NCI-H226 (cell line): ENCODE results near the gene PRMT7.

ENCODE experiments used
- DNase-seq: peaks from one replicate; pipeline ENCODE4 v3.0.0-alpha.2; 2015

The PRMT7 gene

DNA sequence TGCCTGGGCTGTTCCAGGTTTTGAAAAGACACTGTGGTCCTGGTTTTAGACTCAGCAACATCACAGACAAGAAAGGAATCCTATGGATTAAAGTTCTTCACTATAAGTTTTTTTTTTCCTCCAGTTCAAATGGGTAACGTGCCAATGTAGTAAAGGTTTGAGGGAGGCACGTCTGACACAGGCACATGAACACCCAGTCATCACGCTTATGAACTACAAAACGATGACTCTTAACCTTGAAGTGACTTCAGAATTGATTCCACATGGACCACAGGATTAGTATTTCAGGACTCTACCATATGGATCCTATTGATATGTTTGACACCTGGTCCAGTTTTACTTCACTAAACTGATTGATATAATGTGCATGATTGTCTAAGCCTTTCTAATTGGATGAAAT, 2.3 kb downstream of the PRMT7 start:
- no peak for DNase-seq

DNA sequence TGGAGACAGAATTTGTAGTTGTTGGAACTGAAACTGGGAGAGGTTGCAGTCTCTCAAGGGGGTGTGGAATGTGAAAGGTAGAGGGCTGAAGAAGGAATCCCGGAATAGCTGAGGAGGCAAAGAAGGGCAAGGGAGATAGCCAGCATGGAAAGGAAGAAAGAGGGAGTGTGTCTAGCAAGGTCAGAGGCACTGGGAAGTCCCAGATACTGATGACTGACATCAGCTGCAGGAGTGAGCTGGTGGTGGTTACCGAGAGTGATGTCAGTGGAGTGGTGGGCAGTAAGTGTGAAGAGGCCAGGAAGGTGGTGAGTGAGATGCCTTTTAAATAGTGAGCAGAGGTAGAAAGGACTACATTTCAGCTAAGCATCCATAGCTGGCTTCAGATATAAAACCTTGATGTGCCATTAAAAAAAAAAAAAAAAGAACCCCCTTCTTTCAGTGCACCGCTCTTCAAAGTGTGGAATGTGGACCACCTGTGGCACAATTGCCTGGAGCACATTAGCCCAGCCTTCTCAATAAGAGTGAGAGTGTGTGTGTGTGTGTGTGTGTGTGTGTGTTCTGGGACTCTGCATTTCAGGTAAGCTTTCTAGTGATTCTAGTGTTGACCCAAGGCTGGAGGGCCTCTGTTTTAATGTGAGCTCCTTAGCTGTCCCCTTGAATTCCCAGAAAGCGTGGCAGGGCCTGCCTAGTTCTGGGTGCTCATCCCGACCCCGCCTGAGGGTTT, 8.5 kb downstream of the PRMT7 start:
- no peak for DNase-seq

DNA sequence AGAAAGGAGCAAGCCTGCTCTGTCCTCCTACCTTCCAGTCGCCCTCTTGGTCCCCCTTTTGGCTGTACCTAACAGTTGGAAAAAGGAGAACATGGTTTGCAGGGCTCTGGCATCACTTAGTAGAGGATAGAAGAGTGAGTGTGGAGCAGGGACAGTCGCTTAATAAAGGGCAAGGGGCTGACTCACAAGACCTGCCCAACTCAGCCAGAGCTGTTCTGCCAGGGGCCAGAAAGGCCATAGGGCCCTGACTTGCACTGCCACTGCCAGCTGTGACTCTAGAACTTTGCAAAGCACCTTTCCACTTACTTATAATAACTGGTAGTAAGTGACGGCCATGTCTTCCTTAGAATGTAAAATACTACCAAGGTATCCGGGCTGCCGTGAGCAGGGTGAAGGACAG, 13.5 kb downstream of the PRMT7 start:
- no peak for DNase-seq

DNA sequence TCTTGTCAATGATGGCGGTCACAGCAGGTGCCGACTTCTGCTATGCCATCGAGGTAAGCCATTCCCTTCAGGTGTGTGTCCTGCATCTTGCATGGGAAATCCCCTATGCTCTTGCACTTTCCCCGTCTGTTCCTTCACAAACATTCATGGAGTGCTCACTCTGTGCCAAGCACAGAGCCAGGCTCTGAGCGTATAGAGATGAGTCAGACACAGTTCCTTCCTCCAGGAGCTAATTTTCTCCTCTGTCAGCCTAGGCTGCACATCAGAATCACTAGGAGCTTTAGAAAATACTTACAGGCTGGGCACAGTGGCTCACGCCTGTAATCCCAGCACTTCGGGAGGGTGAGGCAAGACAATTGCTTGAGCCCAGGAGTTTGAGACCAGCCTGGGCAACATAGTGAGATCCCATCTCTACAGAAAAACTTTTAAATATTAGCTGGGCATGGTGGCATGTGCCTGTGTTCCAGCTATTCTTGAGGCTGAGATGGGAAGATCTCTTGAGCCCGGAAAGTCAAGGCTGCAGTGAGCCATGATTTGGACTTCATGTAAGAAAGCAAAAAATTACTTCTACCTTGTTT, 14.1 kb downstream of the PRMT7 start:
- DNase-seq: no peak

DNA sequence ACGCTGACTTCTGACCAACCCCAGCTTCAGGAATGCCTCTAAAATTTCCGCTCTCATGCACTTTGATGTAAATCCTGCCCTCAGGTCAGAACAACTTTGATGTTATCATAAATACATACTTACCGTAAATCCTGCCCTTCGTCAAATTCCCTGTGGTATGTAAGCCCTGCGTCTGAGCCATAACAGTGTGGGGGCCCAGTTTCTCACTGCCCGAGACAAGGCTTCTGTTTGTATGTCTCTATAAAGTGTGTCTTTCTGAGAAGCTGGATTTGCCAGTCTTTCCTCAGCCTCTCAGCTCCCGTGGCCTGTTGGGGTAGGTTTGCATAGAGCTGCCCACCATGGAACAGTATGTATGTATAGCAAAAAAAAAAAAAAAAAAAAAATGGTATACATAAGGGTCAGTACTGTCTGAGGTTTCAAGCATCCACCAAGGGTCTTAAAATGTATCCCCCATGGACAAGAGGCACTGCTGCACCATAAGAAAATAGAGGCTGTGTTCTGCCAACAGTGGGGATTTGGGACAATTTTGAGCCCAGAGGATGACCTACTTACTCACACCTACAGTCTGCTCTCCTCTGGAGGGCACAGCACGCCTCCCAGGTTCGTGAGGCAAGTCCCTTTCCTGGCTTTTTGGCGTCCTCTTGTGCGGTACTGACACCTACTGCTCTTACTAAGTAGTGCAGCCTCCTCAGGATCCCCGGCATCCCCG, 17.5 kb downstream of the PRMT7 start:
- DNase-seq: peak; percentile 86

DNA sequence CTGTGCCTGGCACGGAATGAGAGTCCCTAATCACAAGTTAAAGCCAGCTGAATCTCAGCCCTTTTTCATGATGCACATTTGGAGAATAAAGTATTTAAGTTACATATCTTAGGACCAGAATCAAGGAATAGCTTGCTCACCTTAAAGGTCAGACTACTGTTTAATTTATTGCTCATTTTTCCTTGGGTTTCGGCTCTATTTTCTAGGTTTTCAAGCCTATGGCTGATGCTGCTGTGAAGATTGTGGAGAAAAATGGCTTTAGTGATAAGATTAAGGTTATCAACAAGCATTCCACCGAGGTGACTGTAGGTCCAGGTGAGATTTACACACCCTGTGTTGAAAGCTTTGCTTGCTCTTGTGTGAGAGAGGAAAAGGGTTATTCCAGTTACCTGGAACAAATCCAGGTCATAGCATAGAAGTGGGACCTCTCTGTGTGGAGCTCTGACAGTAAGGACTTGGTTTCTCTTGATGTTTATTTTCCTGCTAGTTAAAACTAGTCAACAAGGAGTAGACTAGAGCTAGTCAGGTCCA, 18.1 kb downstream of the PRMT7 start:
- DNase-seq: peak; percentile 69

DNA sequence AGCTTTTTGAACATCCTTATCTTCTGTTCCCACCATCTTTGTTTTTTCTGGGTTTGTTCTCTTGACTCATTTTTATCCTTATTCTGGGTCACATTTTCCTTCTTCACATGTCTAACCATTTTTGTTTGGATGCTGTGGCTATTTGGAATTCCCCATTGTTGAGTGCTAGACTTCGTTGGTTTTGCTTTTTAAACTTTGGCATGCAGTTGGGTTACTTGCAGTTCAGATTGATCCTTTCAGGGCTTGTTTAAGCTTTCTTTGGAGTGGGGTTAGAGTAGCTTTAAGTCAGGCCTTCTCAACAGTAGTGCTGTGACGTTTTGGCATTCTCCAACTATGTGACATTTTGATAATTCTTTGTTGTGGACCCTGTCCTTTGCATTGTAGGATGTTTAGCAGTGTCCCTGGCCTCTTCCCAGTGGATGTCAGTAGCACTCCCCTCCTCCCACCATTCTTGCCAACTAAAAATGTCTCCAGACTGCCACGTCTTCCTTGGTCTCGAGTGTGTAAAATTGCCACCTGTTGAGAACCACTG, 21.1 kb downstream of the PRMT7 start:
- DNase-seq: no peak

DNA sequence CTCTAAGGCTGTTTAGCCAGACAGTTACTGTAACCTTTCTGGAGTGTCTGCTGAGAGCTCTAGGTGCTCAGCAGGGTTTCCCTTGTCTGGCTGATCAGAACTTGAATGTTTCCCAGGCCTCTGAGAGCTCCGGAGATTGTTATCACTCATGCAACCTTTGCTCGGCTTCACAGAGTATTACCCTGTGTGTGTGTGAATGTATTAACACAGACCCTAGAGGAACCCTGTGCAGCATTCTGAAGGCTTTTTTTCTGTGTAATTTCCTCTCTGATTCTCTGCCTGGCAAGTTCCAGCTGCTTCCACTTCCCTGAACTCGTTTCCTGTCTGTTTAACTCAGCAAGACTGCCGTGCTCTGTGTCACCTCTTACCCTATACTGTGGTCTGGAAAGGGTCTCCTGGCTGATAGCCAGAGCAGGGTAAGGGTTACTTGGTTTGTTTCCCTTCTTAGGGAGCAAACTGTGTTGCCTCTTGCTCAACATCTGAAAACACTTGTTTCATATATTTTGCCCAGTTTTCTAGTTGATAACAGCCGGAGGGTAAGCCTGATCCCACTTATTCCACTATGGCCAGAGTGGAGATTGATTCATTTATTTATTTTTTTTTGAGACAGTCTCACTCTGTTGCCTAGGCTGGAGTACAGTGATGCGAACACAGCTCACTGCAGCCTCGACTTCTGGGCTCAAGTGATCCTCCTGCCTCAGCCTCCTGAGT, 21.7 kb downstream of the PRMT7 start:
- DNase-seq: no peak

DNA sequence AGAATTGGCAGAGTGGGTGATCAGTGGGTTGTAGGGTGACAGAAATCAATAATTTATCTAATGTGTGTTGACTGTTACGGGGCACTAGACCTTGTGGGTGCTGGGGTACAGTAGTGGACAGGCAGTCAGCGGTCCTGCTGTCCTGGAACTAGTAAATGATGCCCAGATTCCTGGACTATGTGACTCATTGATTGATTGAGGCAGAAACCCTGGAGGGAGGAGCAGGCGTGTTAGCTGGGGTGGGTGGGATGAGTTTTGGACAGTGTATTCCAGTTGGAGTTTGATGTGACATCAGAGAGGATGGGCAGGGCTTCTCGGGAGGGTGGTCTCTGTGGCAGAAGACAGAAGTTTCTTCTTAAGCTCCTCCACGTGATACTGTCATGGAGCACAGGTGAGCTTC, 24.4 kb downstream of the PRMT7 start:
- peak; percentile 44 for DNase-seq

DNA sequence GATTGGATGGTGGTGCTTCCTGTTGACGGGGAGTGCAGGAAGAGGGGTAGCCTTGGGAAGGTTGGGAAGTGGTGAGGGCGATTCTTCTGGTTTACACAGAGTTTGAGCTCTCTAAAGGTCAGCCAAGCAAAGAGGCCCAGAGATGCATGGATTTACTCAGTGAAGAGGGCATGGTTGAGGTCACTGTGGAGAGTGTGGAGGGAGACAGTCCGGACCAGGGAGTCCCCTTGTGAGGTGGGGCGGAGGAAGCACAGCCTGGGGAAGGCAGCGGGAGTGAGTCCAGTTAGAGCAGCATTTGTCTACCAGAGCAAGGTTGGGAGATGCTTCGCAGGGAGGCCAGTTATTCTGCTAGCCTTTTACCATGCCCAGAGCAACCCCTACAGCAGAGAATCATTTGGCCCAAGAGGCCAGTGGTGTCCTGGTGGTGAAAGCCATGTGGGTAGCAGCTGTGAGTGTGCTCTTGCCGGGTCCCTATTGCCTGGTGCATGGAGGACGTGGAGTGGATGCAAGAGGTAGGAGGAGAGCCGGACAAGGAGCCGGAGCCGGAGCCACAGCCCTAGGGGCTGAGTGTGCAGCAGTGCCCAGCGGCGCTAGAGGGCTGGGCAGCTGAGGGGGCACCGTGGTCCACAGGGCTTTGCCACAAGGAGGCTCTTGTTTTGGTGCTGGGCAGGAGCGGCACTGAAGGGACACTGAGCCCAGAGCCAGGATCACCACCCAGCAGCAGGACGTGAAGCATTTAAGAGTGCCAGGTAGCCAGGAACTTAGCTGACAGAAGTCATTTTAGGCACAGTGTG, 27.7 kb downstream of the PRMT7 start:
- no peak for DNase-seq

DNA sequence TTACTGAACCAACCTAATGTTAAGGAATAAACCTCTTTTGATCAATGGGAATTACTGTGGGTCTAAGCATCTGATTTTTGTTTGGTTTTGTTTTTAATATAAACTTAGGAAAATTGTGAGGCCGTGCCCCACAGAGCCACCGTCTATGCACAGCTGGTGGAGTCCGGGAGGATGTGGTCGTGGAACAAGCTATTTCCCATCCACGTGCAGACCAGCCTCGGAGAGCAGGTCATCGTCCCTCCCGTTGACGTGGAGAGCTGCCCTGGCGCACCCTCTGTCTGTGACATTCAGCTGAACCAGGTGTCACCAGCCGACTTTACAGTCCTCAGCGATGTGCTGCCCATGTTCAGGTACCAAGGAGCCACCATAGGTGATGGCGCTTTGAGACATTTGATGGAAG, 28.4 kb downstream of the PRMT7 start:
- DNase-seq: no peak

DNA sequence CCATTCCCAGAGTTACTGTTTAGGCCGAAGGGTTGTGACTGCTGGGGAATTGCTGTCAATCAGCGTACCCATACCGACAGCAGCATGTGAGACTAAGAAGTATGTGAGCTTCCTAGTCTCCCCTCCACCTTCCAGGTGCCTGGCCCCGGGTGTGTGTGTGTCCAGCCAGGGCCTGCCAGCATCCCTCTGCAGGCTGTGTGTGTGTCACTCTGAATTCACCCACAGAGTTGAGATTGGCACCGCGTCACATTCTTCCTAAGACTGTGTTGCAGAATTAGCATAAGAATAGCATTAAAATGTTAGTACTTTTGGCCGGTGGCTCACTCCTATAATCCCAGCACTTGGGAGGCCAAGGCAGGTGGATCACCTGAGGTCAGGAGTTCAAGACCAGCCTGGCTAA, 31.8 kb downstream of the PRMT7 start:
- DNase-seq: no peak

DNA sequence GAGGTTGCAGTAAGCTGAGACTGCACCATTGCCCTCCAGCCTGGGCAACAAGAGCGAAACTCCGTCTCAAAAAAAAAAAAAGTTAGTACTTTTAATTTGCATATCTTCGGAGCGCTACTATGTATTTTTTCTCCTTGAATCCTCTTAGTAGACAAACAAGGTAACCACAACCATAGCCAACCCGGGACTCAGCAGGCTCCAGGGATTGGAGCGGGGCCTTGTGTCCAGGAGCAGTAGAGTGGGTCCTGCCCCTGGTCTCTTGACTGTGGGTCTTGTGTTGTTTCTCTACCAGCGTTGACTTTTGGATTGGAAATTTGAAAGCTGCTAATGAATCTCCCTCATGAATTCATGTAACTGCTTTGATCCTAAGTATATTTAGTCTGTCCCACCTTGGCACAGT, 32.3 kb downstream of the PRMT7 start:
- no peak for DNase-seq

DNA sequence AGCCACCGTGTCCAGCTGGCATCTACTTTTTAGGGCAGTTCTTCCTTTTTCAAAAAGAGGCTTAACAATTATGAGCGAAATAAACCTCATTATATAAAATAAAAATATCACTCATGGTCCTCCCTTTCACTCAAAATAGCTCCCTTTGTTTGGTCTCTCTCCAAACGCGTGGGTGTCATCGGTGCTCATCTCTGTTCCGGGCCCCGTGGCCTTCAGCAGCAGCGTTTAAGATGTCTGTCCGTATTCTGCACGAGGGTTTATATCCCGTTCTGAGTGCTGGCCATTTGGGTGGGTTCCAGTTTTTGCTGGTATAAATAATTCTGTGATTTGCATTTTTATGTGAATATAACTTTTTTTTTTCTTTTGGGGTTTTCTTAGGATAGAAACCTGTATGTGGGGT, 33.4 kb downstream of the PRMT7 start:
- no peak for DNase-seq

DNA sequence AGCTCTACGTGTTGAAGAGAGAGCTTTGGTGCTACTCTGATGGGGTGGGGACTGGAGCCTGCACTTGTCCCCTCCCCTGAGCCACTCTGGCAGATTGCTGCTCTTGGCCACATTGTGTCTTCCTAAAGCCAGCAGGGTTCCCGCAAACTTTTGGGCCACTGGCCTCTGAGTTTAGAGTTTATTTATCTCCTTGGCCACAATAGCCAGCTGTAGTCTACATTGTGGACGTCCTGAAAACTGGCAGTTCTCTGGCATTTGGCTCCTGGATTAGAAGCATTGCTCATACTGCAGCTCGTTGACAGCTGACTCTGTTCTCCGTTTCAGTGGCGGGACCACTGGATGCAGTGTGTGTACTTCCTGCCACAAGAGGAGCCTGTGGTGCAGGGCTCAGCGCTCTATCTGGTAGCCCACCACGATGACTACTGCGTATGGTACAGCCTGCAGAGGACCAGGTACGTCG, 34.6 kb downstream of the PRMT7 start:
- DNase-seq: no peak

DNA sequence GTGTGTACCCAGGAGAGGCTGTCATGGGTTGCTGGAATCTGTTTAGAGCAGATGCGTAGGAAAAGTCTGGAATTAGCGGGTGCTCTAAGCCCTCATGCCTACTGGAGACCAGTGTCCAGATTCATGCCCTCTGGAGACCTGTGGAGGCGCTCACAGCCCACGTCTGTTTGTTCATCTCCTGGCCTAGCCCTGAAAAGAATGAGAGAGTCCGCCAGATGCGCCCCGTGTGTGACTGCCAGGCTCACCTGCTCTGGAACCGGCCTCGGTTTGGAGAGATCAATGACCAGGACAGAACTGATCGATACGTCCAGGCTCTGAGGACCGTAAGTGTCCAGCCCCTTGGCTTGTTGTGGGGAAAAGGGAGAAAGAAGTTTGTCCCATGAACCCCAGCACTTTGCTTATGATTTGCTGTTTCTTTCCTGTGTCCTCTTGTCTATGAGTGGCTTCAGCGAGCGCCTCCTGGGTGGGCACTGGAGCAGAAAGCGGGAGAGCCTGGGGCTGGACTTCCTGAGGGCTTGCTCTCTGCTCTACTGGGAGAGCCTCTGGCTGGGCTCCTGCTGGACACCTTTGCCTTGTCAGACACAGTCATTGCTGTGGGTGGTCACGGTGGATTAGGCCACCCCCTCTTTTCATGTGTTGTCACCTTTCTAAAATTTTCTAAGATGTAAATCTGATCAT, 35.3 kb downstream of the PRMT7 start:
- DNase-seq: no peak

DNA sequence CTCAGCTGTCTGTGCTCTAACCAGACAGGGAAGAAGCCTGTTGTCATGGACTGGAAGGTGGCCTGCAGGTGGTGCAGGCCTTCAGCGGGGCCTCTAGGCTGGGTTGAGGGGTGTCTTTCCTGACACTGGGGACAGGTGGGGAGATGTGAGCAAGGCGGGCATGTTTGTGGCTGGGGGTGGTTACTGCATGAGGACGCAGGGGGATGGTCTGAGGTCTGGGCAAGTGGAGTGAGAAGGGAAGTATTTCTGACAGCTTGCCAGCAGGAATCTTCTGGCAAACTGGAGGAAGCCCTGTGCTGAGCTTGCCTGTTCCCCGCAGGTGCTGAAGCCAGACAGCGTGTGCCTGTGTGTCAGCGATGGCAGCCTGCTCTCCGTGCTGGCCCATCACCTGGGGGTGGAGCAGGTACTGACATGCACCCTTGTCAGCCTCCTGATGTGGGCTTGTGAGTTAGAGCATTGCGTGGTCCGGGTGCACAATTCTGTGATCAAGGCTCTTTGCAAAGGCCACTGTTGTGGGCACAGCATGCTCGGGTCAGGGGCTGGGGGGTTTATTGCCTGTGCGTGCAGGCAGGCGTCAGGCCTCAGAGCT, 36.2 kb downstream of the PRMT7 start:
- no peak for DNase-seq

DNA sequence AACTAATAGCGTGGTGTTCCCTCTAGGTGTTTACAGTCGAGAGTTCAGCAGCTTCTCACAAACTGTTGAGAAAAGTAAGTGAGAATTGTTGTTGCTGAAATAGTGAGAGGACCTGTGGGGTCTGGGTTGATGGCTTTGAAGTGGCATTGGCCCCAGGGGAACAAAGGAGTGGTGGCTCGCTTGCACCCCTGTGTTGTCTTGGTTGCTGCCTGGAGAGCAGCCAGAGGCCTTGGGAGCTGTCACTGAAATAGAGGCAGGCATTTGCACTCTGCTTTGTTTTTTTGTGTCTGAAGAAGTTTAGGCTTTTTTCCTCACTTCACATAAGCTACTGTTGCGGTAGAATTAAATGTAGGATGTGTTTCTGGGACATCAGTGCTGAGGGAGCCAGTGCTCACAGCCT, 36.8 kb downstream of the PRMT7 start:
- no peak for DNase-seq

DNA sequence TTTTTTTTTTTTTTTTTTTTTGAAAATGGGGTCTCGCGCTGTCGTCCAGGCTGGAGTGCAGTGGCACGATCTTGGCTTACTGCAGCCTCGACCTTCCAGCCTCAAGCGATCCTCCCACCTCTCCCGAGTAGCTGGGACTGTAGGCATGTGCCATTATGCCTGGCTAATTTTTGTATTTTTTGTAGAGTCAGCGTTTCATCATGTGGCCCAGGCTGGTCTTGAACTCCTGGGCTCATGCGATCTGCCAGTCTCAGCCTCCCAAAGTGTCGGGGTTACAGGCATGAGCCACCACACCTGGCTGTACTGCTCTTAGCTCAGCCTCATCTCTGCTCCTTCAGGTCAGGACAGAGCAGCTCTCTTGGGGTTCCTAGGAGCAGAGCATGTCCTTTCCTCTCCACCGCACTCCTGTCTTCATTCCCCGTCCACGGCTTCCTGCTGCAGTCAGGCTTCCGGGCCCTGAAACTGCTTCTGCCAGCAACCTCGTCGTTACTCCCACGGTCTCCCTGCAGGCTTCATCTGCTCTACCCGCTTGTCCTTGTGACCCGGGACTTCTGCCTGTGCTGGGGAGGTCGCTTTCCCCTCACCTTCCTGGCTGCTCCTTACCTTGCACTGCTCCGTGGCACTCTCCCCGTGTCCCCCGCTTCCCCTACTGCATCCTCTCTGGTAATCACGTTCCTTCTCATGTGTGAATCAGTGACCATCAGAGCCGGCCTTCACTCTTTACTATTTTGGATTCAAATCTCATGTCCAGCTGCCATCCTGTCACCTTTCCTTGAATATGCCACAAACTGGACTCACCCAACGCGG, 38.0 kb downstream of the PRMT7 start:
- DNase-seq: no peak

DNA sequence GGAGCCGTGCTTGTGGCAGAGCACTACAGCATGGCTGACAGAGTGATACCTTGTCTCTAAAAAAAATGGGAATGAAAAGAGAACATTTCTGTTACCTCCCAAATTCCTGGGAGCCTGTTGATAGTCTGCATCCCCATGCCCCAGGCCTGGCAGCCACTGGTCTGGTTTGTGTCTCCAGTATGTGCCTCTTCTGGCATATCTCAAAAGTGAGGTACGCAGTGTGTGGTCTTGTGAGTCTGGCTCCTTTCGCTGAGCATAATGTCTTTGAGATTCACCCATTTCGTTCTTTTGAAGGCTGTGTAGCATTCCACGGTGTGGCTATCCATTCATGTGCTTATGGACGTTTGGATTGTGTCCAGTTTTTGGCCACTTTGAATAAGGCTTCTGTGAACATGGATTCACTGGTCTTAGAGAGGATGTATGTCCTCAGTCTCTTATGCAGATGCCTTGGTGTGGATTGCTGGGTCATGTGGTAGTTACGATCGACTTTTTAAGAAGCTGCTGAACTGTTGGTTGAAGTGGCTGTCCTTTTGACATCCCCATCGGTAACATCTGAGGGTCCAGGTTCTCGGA, 39.1 kb downstream of the PRMT7 start:
- DNase-seq: no peak
